Activated T-cell treated with anti-CD3 and anti-CD28 coated beads, Interleukin-2, amount 50 U/mL, for 72 hours (primary cell): ENCODE data around the gene TAL2. TPM values are rescaled to one million over a fixed set of nuclear protein-coding genes. Genes with fewer than 3 reads are reported as not detected.

Experiments
- ATAC-seq, 2 donors: fragments of 150-1000 bp; cut with Tn5 transposase; replicated peaks in 1 of 2; 2 replicates each; pipeline ENCODE4 v1.10.0; 2021; ENCODE audit warnings: moderate library complexity in 2 of 2, mild to moderate bottlenecking in 1 of 2
- DNase-seq, 2 donors: peaks; one replicate each; pipeline ENCODE4 v3.0.0; 2021 to 2022; ENCODE audit warnings: mixed read lengths in 1 of 2
- H3K27ac Mint-ChIP-seq: one replicate; pipeline ENCODE4 v1.8.0; 2022; ENCODE audit warnings: mild to moderate bottlenecking, moderate library complexity, mixed read lengths
- H3K27me3 Mint-ChIP-seq: one replicate; pipeline ENCODE4 v1.8.0; 2022; ENCODE audit warnings: low read depth, mixed read lengths
- H3K36me3 Mint-ChIP-seq, 2 donors: one replicate each; pipeline ENCODE4 v1.8.0; 2022; ENCODE audit warnings: mixed read lengths in 2 of 2, mild to moderate bottlenecking in 1 of 2; ENCODE audit not compliant: insufficient read depth in 2 of 2
- H3K4me1 Mint-ChIP-seq: one replicate; pipeline ENCODE4 v1.8.0; 2022; ENCODE audit warnings: low read depth, mixed read lengths
- H3K4me3 Mint-ChIP-seq, 2 donors: one replicate each; pipeline ENCODE4 v1.8.0; 2022; ENCODE audit warnings: mild to moderate bottlenecking in 2 of 2, mixed read lengths in 2 of 2, moderate library complexity in 2 of 2
- H3K9me3 Mint-ChIP-seq, 2 donors: one replicate each; pipeline ENCODE4 v1.8.0; 2022; ENCODE audit warnings: mixed read lengths in 2 of 2
- total RNA-seq, 2 donors: library from RNA; stranded (reverse); gene quantifications; one replicate each; pipeline ENCODE4 v1.2.3, GENCODE V29; 2022

Gene TAL2
- total RNA-seq = not detected

GRCh38 chr9:105662184-105663104 is at the start of gene TAL2:
TAL2 (plus strand) TSS chr9:105662457; CDS start chr9:105662497, 40 bp downstream.
- Mint-ChIP-seq H3K36me3 (no peaks in the 10 kb centered on the region), H3K27me3 (peaks cover 15% of the 10 kb centered on the region), H3K4me1 (no peaks in the 10 kb centered on the region), H3K27ac (no peak within 1 kb of the TSS), H3K4me3 (no peak within 1 kb of the TSS), H3K9me3 (no peaks in the 10 kb centered on the region)
- no peak for ATAC-seq
- no peak for DNase-seq

GRCh38 chr9:105621001-105621400 is 41.3 kb upstream of the TAL2 start:
- no peaks in the 10 kb centered on the region for H3K27me3 Mint-ChIP-seq
- no peaks in the 10 kb centered on the region for H3K4me1 Mint-ChIP-seq
- no peaks in the 10 kb centered on the region for H3K9me3 Mint-ChIP-seq

GRCh38 chr9:105625088-105625487 is 37.2 kb upstream of the TAL2 start:
- ATAC-seq (no peak), DNase-seq (no peak)
- Mint-ChIP-seq H3K27me3 (no peaks in the 10 kb centered on the region), H3K4me3 (no peak overlapping the region), H3K27ac (no peak overlapping the region), H3K4me1 (no peaks in the 10 kb centered on the region), H3K9me3 (no peaks in the 10 kb centered on the region), H3K36me3 (peaks cover 2 to 9% of the 10 kb centered on the region in 2 donors)

More at GRCh38 chr9:105621001-105621400, 41.3 kb upstream of the TAL2 start:
- Mint-ChIP-seq H3K36me3 (no peaks in the 10 kb centered on the region), H3K4me3 (no peak overlapping the region), H3K27ac (no peak overlapping the region)
- no peak for DNase-seq
- no peak for ATAC-seq

- DNase-seq (no peak), ATAC-seq (no peak)
- H3K4me1 Mint-ChIP-seq = no peaks in the 10 kb centered on the region
- no peak overlapping the region for H3K27ac Mint-ChIP-seq
- no peaks in the 10 kb centered on the region for H3K9me3 Mint-ChIP-seq
- no peak overlapping the region for H3K4me3 Mint-ChIP-seq
- H3K27me3 Mint-ChIP-seq = no peaks in the 10 kb centered on the region
- peaks cover 2 to 9% of the 10 kb centered on the region in 2 donors for H3K36me3 Mint-ChIP-seq
These were observed 29.4 kb upstream of the TAL2 start for GRCh38 chr9:105632807-105633206.

GRCh38 chr9:105633411-105633810 is 28.8 kb upstream of the TAL2 start:
- no peaks in the 10 kb centered on the region for H3K27me3 Mint-ChIP-seq
- no peak overlapping the region for H3K27ac Mint-ChIP-seq
- ATAC-seq = no peak
- no peak overlapping the region for H3K4me3 Mint-ChIP-seq
- H3K36me3 Mint-ChIP-seq = peaks cover 2 to 9% of the 10 kb centered on the region in 2 donors
- DNase-seq = no peak
- H3K4me1 Mint-ChIP-seq = no peaks in the 10 kb centered on the region
- H3K9me3 Mint-ChIP-seq = no peaks in the 10 kb centered on the region

GRCh38 chr9:105636331-105636730 is 25.9 kb upstream of the TAL2 start:
- no peak for DNase-seq
- H3K9me3 Mint-ChIP-seq = no peaks in the 10 kb centered on the region
- H3K27ac Mint-ChIP-seq = no peak overlapping the region
- no peaks in the 10 kb centered on the region for H3K36me3 Mint-ChIP-seq
- no peak overlapping the region for H3K4me3 Mint-ChIP-seq
- H3K27me3 Mint-ChIP-seq = no peaks in the 10 kb centered on the region
- ATAC-seq = no peak
- no peaks in the 10 kb centered on the region for H3K4me1 Mint-ChIP-seq

GRCh38 chr9:105637787-105638395 is 24.4 kb upstream of the TAL2 start:
- Mint-ChIP-seq H3K4me1 (no peaks in the 10 kb centered on the region), H3K4me3 (no peak overlapping the region), H3K27me3 (no peaks in the 10 kb centered on the region), H3K27ac (no peak overlapping the region), H3K36me3 (no peaks in the 10 kb centered on the region), H3K9me3 (no peaks in the 10 kb centered on the region)
- ATAC-seq = no peak
- no peak for DNase-seq

GRCh38 chr9:105639936-105640335 is 22.3 kb upstream of the TAL2 start:
- no peak for ATAC-seq
- H3K9me3 Mint-ChIP-seq = no peaks in the 10 kb centered on the region
- DNase-seq = no peak
- no peak overlapping the region for H3K4me3 Mint-ChIP-seq
- H3K36me3 Mint-ChIP-seq = no peaks in the 10 kb centered on the region
- no peaks in the 10 kb centered on the region for H3K27me3 Mint-ChIP-seq
- no peaks in the 10 kb centered on the region for H3K4me1 Mint-ChIP-seq
- no peak overlapping the region for H3K27ac Mint-ChIP-seq

GRCh38 chr9:105643795-105644194 is 18.5 kb upstream of the TAL2 start:
- no peak for ATAC-seq
- Mint-ChIP-seq H3K9me3 (no peaks in the 10 kb centered on the region), H3K4me1 (no peaks in the 10 kb centered on the region), H3K36me3 (no peaks in the 10 kb centered on the region), H3K27me3 (no peaks in the 10 kb centered on the region), H3K4me3 (no peak overlapping the region), H3K27ac (no peak overlapping the region)
- no peak for DNase-seq

GRCh38 chr9:105646879-105647594 is 15.2 kb upstream of the TAL2 start:
- Mint-ChIP-seq H3K27me3 (no peaks in the 10 kb centered on the region), H3K4me3 (no peak overlapping the region), H3K4me1 (no peaks in the 10 kb centered on the region), H3K36me3 (no peaks in the 10 kb centered on the region), H3K9me3 (no peaks in the 10 kb centered on the region), H3K27ac (no peak overlapping the region)
- no peak for DNase-seq
- ATAC-seq = no peak

GRCh38 chr9:105647595-105648349 is 14.5 kb upstream of the TAL2 start:
- Mint-ChIP-seq H3K4me1 (no peaks in the 10 kb centered on the region), H3K27me3 (no peaks in the 10 kb centered on the region), H3K4me3 (no peak overlapping the region), H3K9me3 (no peaks in the 10 kb centered on the region), H3K27ac (no peak overlapping the region), H3K36me3 (no peaks in the 10 kb centered on the region)
- no peak for DNase-seq
- ATAC-seq = no peak

GRCh38 chr9:105651806-105652205 is 10.5 kb upstream of the TAL2 start:
- Mint-ChIP-seq H3K27me3 (peaks cover 19% of the 10 kb centered on the region), H3K9me3 (no peaks in the 10 kb centered on the region), H3K27ac (no peak overlapping the region), H3K4me3 (no peak overlapping the region), H3K36me3 (peaks cover 0 to 2% of the 10 kb centered on the region in 2 donors), H3K4me1 (peaks cover 6% of the 10 kb centered on the region)
- DNase-seq (no peak), ATAC-seq (no peak)
